ENCODE measurements around the gene MYH15. TPM values are rescaled to one million over a fixed set of nuclear protein-coding genes. Genes with fewer than 3 reads are reported as not detected.

The MYH15 gene
- total and polyA plus RNA-seq, 2 of the 4 experiments (the other 2 are of a cell fraction) = 0.10 to 0.36 TPM

DNA sequence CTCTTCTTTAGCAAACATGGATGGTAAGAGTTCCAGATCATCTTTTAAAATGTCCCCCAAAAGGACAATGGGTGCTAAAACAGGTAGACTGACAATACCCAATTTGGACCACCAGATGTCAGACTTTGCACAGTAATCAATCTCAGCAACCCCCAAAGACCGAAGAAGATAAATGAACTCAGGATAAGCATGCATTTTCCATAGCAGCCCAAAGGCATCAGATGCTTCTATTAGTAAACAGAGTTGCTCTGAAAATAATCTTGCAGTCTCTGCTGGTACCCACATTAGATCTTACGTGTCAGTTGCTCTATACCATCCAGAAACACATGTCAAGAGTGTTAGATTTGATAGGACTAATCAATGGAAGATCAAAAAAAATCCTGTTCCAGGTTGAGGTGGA, 20.6 kb downstream of the MYH15 start:
- H3K4me1 ChIP-seq (ENCODE audit: control insufficient read depth, insufficient read depth, low read length) = peaks cover 4% of the 10 kb centered on the region
- no peak overlapping the region for H4K8ac ChIP-seq (ENCODE audit: low read depth in 2 of 2, low read length in 2 of 2)
- no peak overlapping the region for H4K91ac ChIP-seq (ENCODE audit: insufficient read depth, low read depth, low read length)
- no peak overlapping the region for H2BK5ac ChIP-seq (ENCODE audit: low read depth, low read length, poor library complexity, severe bottlenecking)
- H3K23ac ChIP-seq (ENCODE audit: low read depth, low read length) = no peak overlapping the region
- CTCF ChIA-PET = interaction anchor here (0.7 to 1.4 kb wide), 5 partner anchors 48 to 428 kb away, joined by 3 to 11 read pairs (median 3); no protein-coding TSS in a partner anchor
- H3K14ac ChIP-seq (replicated peaks; ENCODE audit: low read depth, low read length) = no peak overlapping the region
- DNase-seq (peak; percentile 51), ATAC-seq (ENCODE audit: low read depth) (peak; percentile 48)
- BruUV-seq (replicated peaks) = no TSS peak
- H2BK120ac ChIP-seq (ENCODE audit: low read depth, low read length) = no peak overlapping the region
- no peak overlapping the region for H3K27ac ChIP-seq (ENCODE audit: insufficient read depth, low read length)
- H4K20me1 ChIP-seq (ENCODE audit: insufficient read depth, low read length) = no peaks in the 10 kb centered on the region
- no peak overlapping the region for H3K4ac ChIP-seq (ENCODE audit: low read depth, low read length)
- no peak overlapping the region for H3K4me2 ChIP-seq (ENCODE audit: low read depth, low read length)
- H2BK20ac ChIP-seq (ENCODE audit: low read depth, low read length) = peak overlapping the region; percentile 22; the same call in 1 of the 2 replicates
- in situ Hi-C loops (cut with MboI; ENCODE audit: low sequenced_read_pairs) = loop anchor here (5.0 to 10.0 kb wide), 3 partner anchors 63 to 815 kb away; no protein-coding TSS in a partner anchor
- H3K36me3 ChIP-seq (ENCODE audit: control insufficient read depth, insufficient read depth, low read length) = no peaks in the 10 kb centered on the region
- no peaks in the 10 kb centered on the region for H3K9me3 ChIP-seq (ENCODE audit: control insufficient read depth, insufficient read depth, low read length)
- H3K4me3 ChIP-seq (ENCODE audit: insufficient read depth, low read depth, low read length) = no peak overlapping the region
- H3K79me1 ChIP-seq (ENCODE audit: low read depth in 1 of 2, low read length in 2 of 2) = no peaks in the 10 kb centered on the region
- H3K18ac ChIP-seq (ENCODE audit: low read depth, low read length) = no peak overlapping the region
- no CpG with 5 or more reads among the region's 2 CpGs for WGBS, 2 experiments (ENCODE audit: extremely low coverage in 2 of 2, insufficient read length in 1 of 2)
- TF ChIP-seq, protein P1, sequence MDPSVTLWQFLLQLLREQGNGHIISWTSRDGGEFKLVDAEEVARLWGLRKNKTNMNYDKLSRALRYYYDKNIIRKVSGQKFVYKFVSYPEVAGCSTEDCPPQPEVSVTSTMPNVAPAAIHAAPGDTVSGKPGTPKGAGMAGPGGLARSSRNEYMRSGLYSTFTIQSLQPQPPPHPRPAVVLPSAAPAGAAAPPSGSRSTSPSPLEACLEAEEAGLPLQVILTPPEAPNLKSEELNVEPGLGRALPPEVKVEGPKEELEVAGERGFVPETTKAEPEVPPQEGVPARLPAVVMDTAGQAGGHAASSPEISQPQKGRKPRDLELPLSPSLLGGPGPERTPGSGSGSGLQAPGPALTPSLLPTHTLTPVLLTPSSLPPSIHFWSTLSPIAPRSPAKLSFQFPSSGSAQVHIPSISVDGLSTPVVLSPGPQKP (IDR thresholded peaks at IDR 0.05; ENCODE audit: borderline replicate concordance, low read depth, low read length) = no peak
- TF ChIP-seq SMC3 (IDR thresholded peaks at IDR 0.05; ENCODE audit: low read depth, low read length) (peak; percentile 79), RAD21 (IDR thresholded peaks at IDR 0.05; ENCODE audit: low read length) (peak; percentile 84), NFE2L2 (IDR thresholded peaks at IDR 0.05; ENCODE audit: low read depth, low read length) (no peak)
- TF ChIP-seq, protein P2, sequence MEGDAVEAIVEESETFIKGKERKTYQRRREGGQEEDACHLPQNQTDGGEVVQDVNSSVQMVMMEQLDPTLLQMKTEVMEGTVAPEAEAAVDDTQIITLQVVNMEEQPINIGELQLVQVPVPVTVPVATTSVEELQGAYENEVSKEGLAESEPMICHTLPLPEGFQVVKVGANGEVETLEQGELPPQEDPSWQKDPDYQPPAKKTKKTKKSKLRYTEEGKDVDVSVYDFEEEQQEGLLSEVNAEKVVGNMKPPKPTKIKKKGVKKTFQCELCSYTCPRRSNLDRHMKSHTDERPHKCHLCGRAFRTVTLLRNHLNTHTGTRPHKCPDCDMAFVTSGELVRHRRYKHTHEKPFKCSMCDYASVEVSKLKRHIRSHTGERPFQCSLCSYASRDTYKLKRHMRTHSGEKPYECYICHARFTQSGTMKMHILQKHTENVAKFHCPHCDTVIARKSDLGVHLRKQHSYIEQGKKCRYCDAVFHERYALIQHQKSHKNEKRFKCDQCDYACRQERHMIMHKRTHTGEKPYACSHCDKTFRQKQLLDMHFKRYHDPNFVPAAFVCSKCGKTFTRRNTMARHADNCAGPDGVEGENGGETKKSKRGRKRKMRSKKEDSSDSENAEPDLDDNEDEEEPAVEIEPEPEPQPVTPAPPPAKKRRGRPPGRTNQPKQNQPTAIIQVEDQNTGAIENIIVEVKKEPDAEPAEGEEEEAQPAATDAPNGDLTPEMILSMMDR (conservative IDR thresholded peaks at IDR 0.05; ENCODE audit: low read depth, low read length) = peak; percentile 70
- no peak overlapping the region for H3K9ac ChIP-seq (ENCODE audit: low read depth, low read length)
- intact Hi-C loops (cut with micrococcal nuclease) = loop anchor here (1.0 to 5.0 kb wide), 5 partner anchors 63 to 593 kb away; no protein-coding TSS in a partner anchor
- H3K9me1 ChIP-seq (ENCODE audit: insufficient read depth, low read length) = no peaks in the 10 kb centered on the region
- POLR2A ChIA-PET (ENCODE audit: unreplicated experiment) = no interaction called here
- no peak overlapping the region for H2AK9ac ChIP-seq (replicated peaks; ENCODE audit: low read depth, low read length, poor library complexity)
- H3K56ac ChIP-seq (ENCODE audit: extremely low read depth, insufficient read depth, low read length) = no peak overlapping the region
- H3K27me3 ChIP-seq (ENCODE audit: control insufficient read depth, insufficient read depth, low read length) = no peaks in the 10 kb centered on the region
- dilution Hi-C loops (cut with HindIII; ENCODE audit: low sequenced_read_pairs, unreplicated experiment) = no loop called here
- H2BK15ac ChIP-seq (ENCODE audit: low read depth, low read length) = no peak overlapping the region
- H2AFZ ChIP-seq (replicated peaks; ENCODE audit: low read length, poor library complexity) = no peak overlapping the region
- H4K5ac ChIP-seq (ENCODE audit: low read depth, low read length) = no peak overlapping the region
- H2AK5ac ChIP-seq (ENCODE audit: low read depth, low read length) = no peak overlapping the region

All from IMR-90 (cell line).